ENCODE measurements around the gene VMP1. TPM values are rescaled to one million over a fixed set of nuclear protein-coding genes. Genes with fewer than 3 reads are reported as not detected.

Gene VMP1
- total and polyA plus RNA-seq, 2 of the 4 experiments (the other 2 are of a cell fraction): 89.8 to 197 TPM

- CTCF ChIA-PET: interaction anchor here (0.5 kb wide), 1 partner anchor 1171 kb away, joined by 6 read pairs; no protein-coding TSS in a partner anchor
These were observed 9.0 kb downstream of the VMP1 start for GRCh38 chr17:59716427-59716826.

More at GRCh38 chr17:59716427-59716826, 9.0 kb downstream of the VMP1 start:
- Histone ChIP-seq H2AK9ac (replicated peaks; ENCODE audit: low read depth, low read length, poor library complexity) (no peak overlapping the region), H3K4me2 (ENCODE audit: low read depth, low read length) (no peak overlapping the region), H3K79me1 (ENCODE audit: low read depth in 1 of 2, low read length in 2 of 2) (peaks cover 12 to 53% of the 10 kb centered on the region in 2 experiments), H4K91ac (ENCODE audit: insufficient read depth, low read depth, low read length) (no peak overlapping the region), H4K5ac (ENCODE audit: low read depth, low read length) (no peak overlapping the region), H2AFZ (replicated peaks; ENCODE audit: low read length, poor library complexity) (no peak overlapping the region), H3K27me3 (ENCODE audit: control insufficient read depth, insufficient read depth, low read length) (no peaks in the 10 kb centered on the region), H3K36me3 (ENCODE audit: control insufficient read depth, insufficient read depth, low read length) (no peaks in the 10 kb centered on the region; the same call in 1 of the 2 replicates), H3K56ac (ENCODE audit: extremely low read depth, insufficient read depth, low read length) (no peak overlapping the region), H2BK5ac (ENCODE audit: low read depth, low read length, poor library complexity, severe bottlenecking) (no peak overlapping the region), H3K14ac (replicated peaks; ENCODE audit: low read depth, low read length) (no peak overlapping the region), H3K9ac (ENCODE audit: low read depth, low read length) (no peak overlapping the region), H3K4me3 (ENCODE audit: insufficient read depth, low read depth, low read length) (no peak overlapping the region), H2BK15ac (ENCODE audit: low read depth, low read length) (no peak overlapping the region), H3K9me3 (ENCODE audit: control insufficient read depth, insufficient read depth, low read length) (no peaks in the 10 kb centered on the region), H4K8ac (ENCODE audit: low read depth in 2 of 2, low read length in 2 of 2) (no peak overlapping the region), H2BK20ac (ENCODE audit: low read depth, low read length) (no peak overlapping the region), H3K9me1 (ENCODE audit: insufficient read depth, low read length) (peaks cover 7% of the 10 kb centered on the region), H2BK120ac (ENCODE audit: low read depth, low read length) (no peak overlapping the region), H4K20me1 (ENCODE audit: insufficient read depth, low read length) (peaks cover 23% of the 10 kb centered on the region), H3K27ac (ENCODE audit: insufficient read depth, low read length) (no peak overlapping the region), H3K4me1 (ENCODE audit: control insufficient read depth, insufficient read depth, low read length) (no peaks in the 10 kb centered on the region), H2AK5ac (ENCODE audit: low read depth, low read length) (no peak overlapping the region), H3K23ac (ENCODE audit: low read depth, low read length) (no peak overlapping the region), H3K4ac (ENCODE audit: low read depth, low read length) (no peak overlapping the region), H3K18ac (ENCODE audit: low read depth, low read length) (no peak overlapping the region)
- intact Hi-C loops (cut with micrococcal nuclease): no loop called here
- dilution Hi-C loops (cut with HindIII; ENCODE audit: low sequenced_read_pairs, unreplicated experiment): no loop called here
- TF ChIP-seq SMC3 (IDR thresholded peaks at IDR 0.05; ENCODE audit: low read depth, low read length): no peak
- TF ChIP-seq RCOR1 (IDR thresholded peaks at IDR 0.05; ENCODE audit: insufficient replicate concordance, low read length): no peak
- TF ChIP-seq NFE2L2 (IDR thresholded peaks at IDR 0.05; ENCODE audit: low read depth, low read length): no peak
- TF ChIP-seq USF2 (IDR thresholded peaks at IDR 0.05; ENCODE audit: low read depth, low read length): no peak
- TF ChIP-seq CTCF (conservative IDR thresholded peaks at IDR 0.05; ENCODE audit: low read depth, low read length): no peak
- no peak for TF ChIP-seq FOS (IDR thresholded peaks at IDR 0.05; ENCODE audit: low read depth, low read length)
- no peak for TF ChIP-seq BHLHE40 (IDR thresholded peaks at IDR 0.05; ENCODE audit: low read depth, low read length)
- TF ChIP-seq MAZ (IDR thresholded peaks at IDR 0.05; ENCODE audit: borderline replicate concordance, low read depth, low read length): no peak
- TF ChIP-seq RAD21 (IDR thresholded peaks at IDR 0.05; ENCODE audit: low read length): no peak
- TF ChIP-seq CHD1 (IDR thresholded peaks at IDR 0.05; ENCODE audit: low read depth, low read length): no peak
- WGBS, 2 experiments (ENCODE audit: extremely low coverage in 2 of 2, insufficient read length in 1 of 2): no CpG with 5 or more reads among the region's 2 CpGs
- BruUV-seq (replicated peaks): no TSS peak
- in situ Hi-C loops (cut with MboI; ENCODE audit: low sequenced_read_pairs): no loop called here
- POLR2A ChIA-PET (ENCODE audit: unreplicated experiment): no interaction called here
- DNase-seq (no peak), ATAC-seq (ENCODE audit: low read depth) (no peak; the same call in 1 of the 2 replicates)

Measured in IMR-90 (cell line).